RPMI7951 (cell line): Measurements from ENCODE around the gene OR2T10. TPM values are rescaled to one million over a fixed set of nuclear protein-coding genes. Genes with fewer than 3 reads are reported as not detected.
A peak's percentile ranks its signal among the peaks of the same experiment; 100 is the strongest.
"Not testable (repeated sequence)": the region's sequence is repeated elsewhere in the genome, so short reads cannot be mapped to it uniquely, and the experiment has no call there.

Experiments used
- DNase-seq: peaks from one replicate; pipeline ENCODE4 v3.0.0-alpha.2; 2012; ENCODE audit warnings: low read depth
- total RNA-seq: library from RNA; depleted of rRNA; stranded (reverse); fragments of >200 nt; shearing (Covaris generic); gene quantifications from 2 replicates; pipeline ENCODE4 v1.2.3, GENCODE V29; 2014; rRNA removed

OR2T10 gene
- total RNA-seq, result not detected in 2 replicates

- no peak for DNase-seq
Measured at GRCh38 chr1:248597589-248597988, at the start of gene OR2T10. OR2T10 (minus strand) TSS chr1:248597700; CDS start chr1:248593768, 3,932 bp downstream.

GRCh38 chr1:248645178-248645577 lies 47.7 kb upstream of the OR2T10 start, which contains the start of gene OR2T35:
OR2T35 (minus strand) TSS chr1:248645278; CDS start chr1:248639258, 6,020 bp downstream.
- DNase-seq, result not testable (repeated sequence)

- DNase-seq, result not testable (repeated sequence)
Measured at GRCh38 chr1:248642971-248643651, 45.6 kb upstream of the OR2T10 start.

- not testable (repeated sequence) for DNase-seq
Measured at GRCh38 chr1:248641583-248641982, 44.1 kb upstream of the OR2T10 start.

GRCh38 chr1:248640906-248641305 lies 43.4 kb upstream of the OR2T10 start:
- not testable (repeated sequence) for DNase-seq

GRCh38 chr1:248639652-248640051 lies 42.2 kb upstream of the OR2T10 start:
- DNase-seq, result not testable (repeated sequence)

- DNase-seq, result not testable (repeated sequence)
Measured at GRCh38 chr1:248636612-248637011, 39.1 kb upstream of the OR2T10 start.

- DNase-seq, result not testable (repeated sequence)
Measured at GRCh38 chr1:248634991-248635390, 37.5 kb upstream of the OR2T10 start, which contains the start of gene OR2T11. OR2T11 (minus strand) TSS chr1:248635091; CDS start chr1:248627128, 7,963 bp downstream.

- peak; percentile 38 for DNase-seq
Measured at GRCh38 chr1:248631354-248632008, 34.0 kb upstream of the OR2T10 start.

- no peak for DNase-seq
Measured at GRCh38 chr1:248630551-248630950, 33.1 kb upstream of the OR2T10 start.

GRCh38 chr1:248627971-248628844 lies 30.7 kb upstream of the OR2T10 start:
- no peak for DNase-seq

GRCh38 chr1:248625971-248626370 lies 28.5 kb upstream of the OR2T10 start:
- DNase-seq, result no peak

GRCh38 chr1:248625166-248625565 lies 27.7 kb upstream of the OR2T10 start:
- DNase-seq, result no peak

GRCh38 chr1:248622570-248623001 lies 25.1 kb upstream of the OR2T10 start:
- peak; percentile 45 for DNase-seq

GRCh38 chr1:248621770-248622169 lies 24.3 kb upstream of the OR2T10 start:
- DNase-seq, result no peak

GRCh38 chr1:248618878-248619277 lies 21.4 kb upstream of the OR2T10 start:
- DNase-seq, result peak; percentile 40

GRCh38 chr1:248618119-248618518 lies 20.6 kb upstream of the OR2T10 start:
- DNase-seq, result no peak

- no peak for DNase-seq
Measured at GRCh38 chr1:248613742-248614141, 16.2 kb upstream of the OR2T10 start.

- no peak for DNase-seq
Measured at GRCh38 chr1:248611883-248612414, 14.4 kb upstream of the OR2T10 start.

- DNase-seq, result no peak
Measured at GRCh38 chr1:248610301-248610700, 12.8 kb upstream of the OR2T10 start.

- DNase-seq, result no peak
Measured at GRCh38 chr1:248599396-248599795, 1.9 kb upstream of the OR2T10 start.

GRCh38 chr1:248596615-248597014 lies 885 bp downstream of the OR2T10 start:
- DNase-seq, result peak; percentile 3
